Measurements from ENCODE around the gene METTL21A.

GRCh38 chr2:207670887-207671286, 45.7 kb upstream of the METTL21A start:
- TF ChIP-seq, protein P1, sequence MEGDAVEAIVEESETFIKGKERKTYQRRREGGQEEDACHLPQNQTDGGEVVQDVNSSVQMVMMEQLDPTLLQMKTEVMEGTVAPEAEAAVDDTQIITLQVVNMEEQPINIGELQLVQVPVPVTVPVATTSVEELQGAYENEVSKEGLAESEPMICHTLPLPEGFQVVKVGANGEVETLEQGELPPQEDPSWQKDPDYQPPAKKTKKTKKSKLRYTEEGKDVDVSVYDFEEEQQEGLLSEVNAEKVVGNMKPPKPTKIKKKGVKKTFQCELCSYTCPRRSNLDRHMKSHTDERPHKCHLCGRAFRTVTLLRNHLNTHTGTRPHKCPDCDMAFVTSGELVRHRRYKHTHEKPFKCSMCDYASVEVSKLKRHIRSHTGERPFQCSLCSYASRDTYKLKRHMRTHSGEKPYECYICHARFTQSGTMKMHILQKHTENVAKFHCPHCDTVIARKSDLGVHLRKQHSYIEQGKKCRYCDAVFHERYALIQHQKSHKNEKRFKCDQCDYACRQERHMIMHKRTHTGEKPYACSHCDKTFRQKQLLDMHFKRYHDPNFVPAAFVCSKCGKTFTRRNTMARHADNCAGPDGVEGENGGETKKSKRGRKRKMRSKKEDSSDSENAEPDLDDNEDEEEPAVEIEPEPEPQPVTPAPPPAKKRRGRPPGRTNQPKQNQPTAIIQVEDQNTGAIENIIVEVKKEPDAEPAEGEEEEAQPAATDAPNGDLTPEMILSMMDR (IDR thresholded peaks at IDR 0.05), result no peak
- TF ChIP-seq POLR2A (IDR thresholded peaks at IDR 0.05), result no peak

Data from heart left ventricle (tissue), 13 donors.